Measurements from ENCODE around the gene MTERF2.
A peak's percentile ranks its signal among the peaks of the same experiment; 100 is the strongest.

Gene MTERF2

DNA sequence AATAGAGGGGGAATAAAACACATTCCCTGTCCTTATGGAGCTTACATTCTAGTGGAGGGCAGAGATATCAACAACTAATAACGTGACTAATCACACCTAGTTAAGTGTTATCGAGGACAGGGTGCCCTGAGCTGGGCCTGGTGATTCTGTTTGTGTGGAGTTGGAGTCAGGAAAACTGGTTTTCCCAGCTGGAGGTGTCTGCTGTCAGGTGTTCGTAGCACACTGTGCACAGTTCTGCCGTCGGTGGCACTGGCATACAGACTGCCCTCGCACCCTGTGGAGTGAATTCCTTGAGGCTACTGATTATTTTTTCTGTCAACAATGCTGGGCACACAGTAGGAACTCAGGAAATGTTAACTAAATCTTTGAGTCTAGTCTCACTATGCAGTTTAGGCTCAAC is 900 bp upstream of the MTERF2 start:
- Histone ChIP-seq H3K4me2 (ENCODE audit: low read length) (no peak overlapping the region; the same call in 1 of the 2 replicates), H3K4me3 (ENCODE audit: low read length) (no peak overlapping the region), H3K36me3 (ENCODE audit: control insufficient read depth, low read length) (peaks cover 15% of the 10 kb centered on the region), H3K79me2 (ENCODE audit: control insufficient read depth, low read length) (peaks cover 13% of the 10 kb centered on the region), H3F3A (ENCODE audit: control insufficient read depth, insufficient read depth) (no peaks in the 10 kb centered on the region), H3K27ac (ENCODE audit: low read depth, low read length) (no peak overlapping the region), H3K27me3 (ENCODE audit: control insufficient read depth, low read length) (0 out of 2 replicates have a peak, but pooled peaks cover 5% of the 10 kb centered on the region), H3K4me1 (ENCODE audit: control insufficient read depth, low read length) (peaks cover 15% of the 10 kb centered on the region), H4K20me1 (ENCODE audit: control insufficient read depth, insufficient read depth, low read depth, low read length) (no peaks in the 10 kb centered on the region), H3K9me3 (ENCODE audit: control insufficient read depth, insufficient read depth, low read length) (no peaks in the 10 kb centered on the region), H3K9me2 (replicated peaks; ENCODE audit: control insufficient read depth, low read length) (no peaks in the 10 kb centered on the region)
- TF ChIP-seq EZH2phosphoT487 (IDR thresholded peaks at IDR 0.05; ENCODE audit: borderline replicate concordance, low read length): no peak
- TF ChIP-seq, protein P1, sequence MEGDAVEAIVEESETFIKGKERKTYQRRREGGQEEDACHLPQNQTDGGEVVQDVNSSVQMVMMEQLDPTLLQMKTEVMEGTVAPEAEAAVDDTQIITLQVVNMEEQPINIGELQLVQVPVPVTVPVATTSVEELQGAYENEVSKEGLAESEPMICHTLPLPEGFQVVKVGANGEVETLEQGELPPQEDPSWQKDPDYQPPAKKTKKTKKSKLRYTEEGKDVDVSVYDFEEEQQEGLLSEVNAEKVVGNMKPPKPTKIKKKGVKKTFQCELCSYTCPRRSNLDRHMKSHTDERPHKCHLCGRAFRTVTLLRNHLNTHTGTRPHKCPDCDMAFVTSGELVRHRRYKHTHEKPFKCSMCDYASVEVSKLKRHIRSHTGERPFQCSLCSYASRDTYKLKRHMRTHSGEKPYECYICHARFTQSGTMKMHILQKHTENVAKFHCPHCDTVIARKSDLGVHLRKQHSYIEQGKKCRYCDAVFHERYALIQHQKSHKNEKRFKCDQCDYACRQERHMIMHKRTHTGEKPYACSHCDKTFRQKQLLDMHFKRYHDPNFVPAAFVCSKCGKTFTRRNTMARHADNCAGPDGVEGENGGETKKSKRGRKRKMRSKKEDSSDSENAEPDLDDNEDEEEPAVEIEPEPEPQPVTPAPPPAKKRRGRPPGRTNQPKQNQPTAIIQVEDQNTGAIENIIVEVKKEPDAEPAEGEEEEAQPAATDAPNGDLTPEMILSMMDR (IDR thresholded peaks at IDR 0.05; ENCODE audit: low read depth, low read length, poor library complexity, severe bottlenecking): no peak

DNA sequence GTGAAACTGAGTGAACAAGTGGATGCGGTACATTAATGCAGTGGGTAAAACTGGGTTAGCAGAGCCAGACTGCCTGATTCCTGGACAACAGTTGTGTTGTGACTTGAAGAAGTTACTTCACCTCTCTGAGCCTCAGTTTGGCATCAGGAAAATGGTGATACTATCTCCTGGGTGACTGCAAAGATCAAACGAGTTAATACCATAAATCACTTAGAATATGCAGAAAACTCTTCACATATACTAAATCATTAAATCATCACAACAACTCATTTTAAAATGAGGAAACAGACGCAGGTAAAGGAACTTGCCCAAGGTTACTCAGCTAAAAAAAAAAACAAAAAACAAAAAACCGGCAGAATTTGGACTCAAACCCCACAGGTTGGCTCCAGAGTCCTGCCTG is 811 bp downstream of the MTERF2 start:
- peaks cover 13% of the 10 kb centered on the region for H3K79me2 ChIP-seq (ENCODE audit: control insufficient read depth, low read length)
- peak overlapping the region; percentile 96 for H3K4me2 ChIP-seq (ENCODE audit: low read length)
- H3K4me3 ChIP-seq (ENCODE audit: low read length): peak overlapping the region; percentile 93
- TF ChIP-seq EZH2phosphoT487 (IDR thresholded peaks at IDR 0.05; ENCODE audit: borderline replicate concordance, low read length): no peak
- TF ChIP-seq, protein P1 (IDR thresholded peaks at IDR 0.05; ENCODE audit: low read depth, low read length, poor library complexity, severe bottlenecking): no peak
- H3K4me1 ChIP-seq (ENCODE audit: control insufficient read depth, low read length): peaks cover 15% of the 10 kb centered on the region
- H3K27ac ChIP-seq (ENCODE audit: low read depth, low read length): no peak overlapping the region
- peaks cover 15% of the 10 kb centered on the region for H3K36me3 ChIP-seq (ENCODE audit: control insufficient read depth, low read length)
- H3K9me2 ChIP-seq (replicated peaks; ENCODE audit: control insufficient read depth, low read length): no peaks in the 10 kb centered on the region
- no peaks in the 10 kb centered on the region for H3F3A ChIP-seq (ENCODE audit: control insufficient read depth, insufficient read depth)
- no peaks in the 10 kb centered on the region for H4K20me1 ChIP-seq (ENCODE audit: control insufficient read depth, insufficient read depth, low read depth, low read length)
- 0 out of 2 replicates have a peak, but pooled peaks cover 5% of the 10 kb centered on the region for H3K27me3 ChIP-seq (ENCODE audit: control insufficient read depth, low read length)
- no peaks in the 10 kb centered on the region for H3K9me3 ChIP-seq (ENCODE audit: control insufficient read depth, insufficient read depth, low read length)

DNA sequence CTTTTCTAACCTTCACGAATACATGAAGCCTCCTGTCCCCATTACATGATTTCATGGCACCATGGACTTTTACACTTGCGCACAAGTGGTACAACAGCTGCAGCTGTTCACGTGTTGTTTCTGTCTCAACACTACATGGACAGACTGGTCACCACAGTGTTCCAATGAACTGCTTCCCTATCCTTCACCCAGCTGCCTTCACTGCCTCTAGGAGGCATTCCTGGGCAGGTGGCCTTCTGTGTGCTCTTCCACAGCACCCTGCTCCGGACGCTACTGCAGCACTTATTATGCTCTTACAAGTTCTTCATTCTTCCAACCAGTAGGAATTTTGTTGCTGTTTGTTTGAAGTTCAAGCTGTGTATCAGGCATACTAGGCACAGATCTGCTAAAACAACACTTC is 1.5 kb downstream of the MTERF2 start:
- peak overlapping the region; percentile 96 for H3K4me2 ChIP-seq (ENCODE audit: low read length)
- peaks cover 13% of the 10 kb centered on the region for H3K79me2 ChIP-seq (ENCODE audit: control insufficient read depth, low read length)
- H3F3A ChIP-seq (ENCODE audit: control insufficient read depth, insufficient read depth): no peaks in the 10 kb centered on the region
- H3K9me2 ChIP-seq (replicated peaks; ENCODE audit: control insufficient read depth, low read length): no peaks in the 10 kb centered on the region
- TF ChIP-seq EZH2phosphoT487 (IDR thresholded peaks at IDR 0.05; ENCODE audit: borderline replicate concordance, low read length): no peak
- TF ChIP-seq, protein P1 (IDR thresholded peaks at IDR 0.05; ENCODE audit: low read depth, low read length, poor library complexity, severe bottlenecking): no peak
- no peaks in the 10 kb centered on the region for H3K9me3 ChIP-seq (ENCODE audit: control insufficient read depth, insufficient read depth, low read length)
- 0 out of 2 replicates have a peak, but pooled peaks cover 5% of the 10 kb centered on the region for H3K27me3 ChIP-seq (ENCODE audit: control insufficient read depth, low read length)
- H3K27ac ChIP-seq (ENCODE audit: low read depth, low read length): no peak overlapping the region
- H3K4me3 ChIP-seq (ENCODE audit: low read length): peak overlapping the region; percentile 93; the same call in 1 of the 2 replicates
- H3K4me1 ChIP-seq (ENCODE audit: control insufficient read depth, low read length): peaks cover 15% of the 10 kb centered on the region
- peaks cover 15% of the 10 kb centered on the region for H3K36me3 ChIP-seq (ENCODE audit: control insufficient read depth, low read length)
- no peaks in the 10 kb centered on the region for H4K20me1 ChIP-seq (ENCODE audit: control insufficient read depth, insufficient read depth, low read depth, low read length)

Measured in DOHH2 (cell line).